Fibroblast of lung (primary cell): ENCODE results near the gene IGSF9. TPM values are rescaled to one million over a fixed set of nuclear protein-coding genes. Genes with fewer than 3 reads are reported as not detected.

Experiments
- DNase-seq, 2 donors: peaks; one replicate each; pipeline versions ENCODE4 v3.0.0 to v3.0.0-alpha.2; 2010; ENCODE audit warnings: low read depth in 2 of 2
- H2AFZ ChIP-seq: 2 replicates; pipeline ENCODE4 v1.5.1; 2012; ENCODE audit warnings: low read length, control low read depth, inconsistent platforms
- H3K27ac ChIP-seq: 2 replicates; pipeline ENCODE4 v1.5.1; 2011; ENCODE audit warnings: low read length, control low read depth; ENCODE audit not compliant: insufficient read depth
- H3K27me3 ChIP-seq: 2 replicates; pipeline ENCODE4 v1.5.1; 2011; ENCODE audit warnings: mild to moderate bottlenecking, low read length; ENCODE audit not compliant: control insufficient read depth, insufficient read depth
- H3K36me3 ChIP-seq: 2 replicates; pipeline ENCODE4 v1.5.1; 2011; ENCODE audit warnings: low read length; ENCODE audit not compliant: control insufficient read depth, insufficient read depth
- H3K4me1 ChIP-seq: 2 replicates; pipeline ENCODE4 v1.5.1; 2011; ENCODE audit warnings: low read length; ENCODE audit not compliant: control insufficient read depth, insufficient read depth; ENCODE audit errors: extremely low read depth
- H3K4me2 ChIP-seq: 2 replicates; pipeline ENCODE4 v1.5.1; 2011; ENCODE audit warnings: low read length, control low read depth; ENCODE audit not compliant: insufficient read depth; ENCODE audit errors: extremely low read depth
- H3K4me3 ChIP-seq, 4 experiments: fragments of 200-600 bp in 1 of 4; sonication (generic) in 1 of 4; replicated peaks in 1 of 4; 2 replicates each; pipeline ENCODE4 v1.5.1; 2011 to 2016; ENCODE audit warnings: low read length in 4 of 4, low read depth in 3 of 4, mild to moderate bottlenecking in 3 of 4, control low read depth in 2 of 4, inconsistent platforms in 1 of 4, mixed read lengths in 1 of 4; ENCODE audit not compliant: insufficient read depth in 1 of 4; ENCODE audit errors: control extremely low read depth in 1 of 4
- H3K79me2 ChIP-seq: 2 replicates; pipeline ENCODE4 v1.5.1; 2012; ENCODE audit warnings: mild to moderate bottlenecking, low read length, inconsistent platforms; ENCODE audit not compliant: control insufficient read depth, insufficient read depth
- H3K9ac ChIP-seq: 2 replicates; pipeline ENCODE4 v1.5.1; 2011; ENCODE audit warnings: mild to moderate bottlenecking, low read length, control low read depth; ENCODE audit not compliant: insufficient read depth
- H3K9me3 ChIP-seq: 2 replicates; pipeline ENCODE4 v1.5.1; 2012; ENCODE audit warnings: low read depth, low read length; ENCODE audit not compliant: control insufficient read depth, insufficient read depth
- H4K20me1 ChIP-seq: 2 replicates; pipeline ENCODE4 v1.5.1; 2011; ENCODE audit warnings: low read length; ENCODE audit not compliant: control insufficient read depth, insufficient read depth; ENCODE audit errors: extremely low read depth
- EZH2 ChIP-seq: IDR thresholded peaks from 2 replicates; pipeline ENCODE4 v1.5.1; 2012; ENCODE audit warnings: low read length, control low read depth, mild to moderate bottlenecking; ENCODE audit errors: missing control alignments
- polyA plus RNA-seq, 2 donors: library from polyadenylated mRNA; depleted of rRNA in 1 of 2; stranded (reverse) in 1 of 2; unstranded in 1 of 2; fragments of >200 nt; gene quantifications; 2 replicates each; pipeline ENCODE4 v1.2.1, GENCODE V29; 2011 to 2012; ENCODE audit warnings: missing spikeins in 1 of 2
- total RNA-seq: library from RNA; depleted of rRNA; stranded (reverse); fragments of >200 nt; gene quantifications from 2 replicates; pipeline ENCODE4 v1.2.1, GENCODE V29; 2014
- TF ChIP-seq, protein P1 (sequence below), 2 donors: IDR thresholded peaks in 1 of 2; conservative IDR thresholded peaks in 1 of 2; 1 replicate in 1 of 2; 2 replicates in 1 of 2; pipeline ENCODE4 v1.5.1; 2011 to 2012; ENCODE audit warnings: low read length in 2 of 2, control low read depth in 1 of 2, inconsistent platforms in 1 of 2, low read depth in 1 of 2, mild to moderate bottlenecking in 1 of 2

Gene IGSF9
- total and polyA plus RNA-seq, 2 donors (not counting 1 experiment from before 2014, with no cell fraction given) = under 0.01 TPM; not detected in 1

- Histone ChIP-seq H3K36me3 (no peaks in the 10 kb centered on the region), H3K27ac (peak overlapping the region; percentile 69), H2AFZ (no peak overlapping the region), H3K4me2 (no peak overlapping the region), H3K9me3 (no peaks in the 10 kb centered on the region), H4K20me1 (no peaks in the 10 kb centered on the region), H3K4me3 (no peak overlapping the region), H3K4me1 (peaks cover 10% of the 10 kb centered on the region), H3K27me3 (no peaks in the 10 kb centered on the region), H3K9ac (no peak overlapping the region), H3K79me2 (no peaks in the 10 kb centered on the region)
- TF ChIP-seq, protein P1, sequence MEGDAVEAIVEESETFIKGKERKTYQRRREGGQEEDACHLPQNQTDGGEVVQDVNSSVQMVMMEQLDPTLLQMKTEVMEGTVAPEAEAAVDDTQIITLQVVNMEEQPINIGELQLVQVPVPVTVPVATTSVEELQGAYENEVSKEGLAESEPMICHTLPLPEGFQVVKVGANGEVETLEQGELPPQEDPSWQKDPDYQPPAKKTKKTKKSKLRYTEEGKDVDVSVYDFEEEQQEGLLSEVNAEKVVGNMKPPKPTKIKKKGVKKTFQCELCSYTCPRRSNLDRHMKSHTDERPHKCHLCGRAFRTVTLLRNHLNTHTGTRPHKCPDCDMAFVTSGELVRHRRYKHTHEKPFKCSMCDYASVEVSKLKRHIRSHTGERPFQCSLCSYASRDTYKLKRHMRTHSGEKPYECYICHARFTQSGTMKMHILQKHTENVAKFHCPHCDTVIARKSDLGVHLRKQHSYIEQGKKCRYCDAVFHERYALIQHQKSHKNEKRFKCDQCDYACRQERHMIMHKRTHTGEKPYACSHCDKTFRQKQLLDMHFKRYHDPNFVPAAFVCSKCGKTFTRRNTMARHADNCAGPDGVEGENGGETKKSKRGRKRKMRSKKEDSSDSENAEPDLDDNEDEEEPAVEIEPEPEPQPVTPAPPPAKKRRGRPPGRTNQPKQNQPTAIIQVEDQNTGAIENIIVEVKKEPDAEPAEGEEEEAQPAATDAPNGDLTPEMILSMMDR (conservative IDR thresholded peaks at IDR 0.05 in 1 of 2, IDR thresholded peaks at IDR 0.05 in 1 of 2; ENCODE audit: low read depth in 1 of 2, low read length in 2 of 2) = no peak
- TF ChIP-seq EZH2 = no peak
- DNase-seq = no peak
Observed at GRCh38 chr1:159889202-159889601, 56.2 kb downstream of the IGSF9 start.

GRCh38 chr1:159884296-159884695 is 61.1 kb downstream of the IGSF9 start:
- H3K4me1 ChIP-seq = peaks cover 15% of the 10 kb centered on the region
- no peak overlapping the region for H3K9ac ChIP-seq
- no peak overlapping the region for H3K27ac ChIP-seq
- TF ChIP-seq EZH2 = no peak
- TF ChIP-seq, protein P1 (conservative IDR thresholded peaks at IDR 0.05 in 1 of 2, IDR thresholded peaks at IDR 0.05 in 1 of 2; ENCODE audit: low read depth in 1 of 2, low read length in 2 of 2) = no peak
- no peaks in the 10 kb centered on the region for H3K36me3 ChIP-seq
- H3K27me3 ChIP-seq = no peaks in the 10 kb centered on the region
- no peak overlapping the region for H3K4me2 ChIP-seq
- no peak overlapping the region for H2AFZ ChIP-seq
- H4K20me1 ChIP-seq = no peaks in the 10 kb centered on the region
- no peaks in the 10 kb centered on the region for H3K79me2 ChIP-seq
- H3K9me3 ChIP-seq = no peaks in the 10 kb centered on the region
- no peak for DNase-seq
- H3K4me3 ChIP-seq = no peak overlapping the region

GRCh38 chr1:159883134-159883533 is 62.3 kb downstream of the IGSF9 start:
- Histone ChIP-seq H3K27ac (no peak overlapping the region), H2AFZ (no peak overlapping the region), H3K27me3 (no peaks in the 10 kb centered on the region), H3K36me3 (no peaks in the 10 kb centered on the region), H3K9ac (no peak overlapping the region), H3K4me3 (no peak overlapping the region), H3K79me2 (no peaks in the 10 kb centered on the region), H4K20me1 (no peaks in the 10 kb centered on the region), H3K9me3 (no peaks in the 10 kb centered on the region), H3K4me2 (no peak overlapping the region), H3K4me1 (peaks cover 14% of the 10 kb centered on the region)
- TF ChIP-seq, protein P1 (conservative IDR thresholded peaks at IDR 0.05 in 1 of 2, IDR thresholded peaks at IDR 0.05 in 1 of 2; ENCODE audit: low read depth in 1 of 2, low read length in 2 of 2) = no peak
- TF ChIP-seq EZH2 = no peak
- DNase-seq = no peak
